Mesenchymal stem cell (in vitro differentiated cells and primary cell): ENCODE measurements around the gene AHSG.

ENCODE experiments used
- DNase-seq: peaks from one replicate; pipeline ENCODE4 v3.0.0-alpha.2; 2013
- H2AFZ ChIP-seq: one replicate; pipeline ENCODE4 v1.6.1; 2013; ENCODE audit warnings: low read depth, mild to moderate bottlenecking, control low read depth, inconsistent platforms, low read length, moderate library complexity
- H2AK5ac ChIP-seq: 2 replicates; pipeline ENCODE4 v1.6.1; 2013; ENCODE audit warnings: low read length, moderate library complexity, mild to moderate bottlenecking, inconsistent platforms; ENCODE audit not compliant: severe bottlenecking
- H2BK120ac ChIP-seq: one replicate; pipeline ENCODE4 v1.6.1; 2013; ENCODE audit warnings: low read depth, mild to moderate bottlenecking, inconsistent platforms, low read length, moderate library complexity
- H2BK12ac ChIP-seq, 2 experiments: one replicate each; pipeline ENCODE4 v1.6.1; 2013; ENCODE audit warnings: inconsistent platforms in 2 of 2, low read length in 2 of 2, mild to moderate bottlenecking in 2 of 2, moderate library complexity in 2 of 2, control low read depth in 1 of 2
- H2BK15ac ChIP-seq: one replicate; pipeline ENCODE4 v1.6.1; 2013; ENCODE audit warnings: mild to moderate bottlenecking, low read depth, inconsistent platforms; ENCODE audit not compliant: poor library complexity, severe bottlenecking
- H2BK5ac ChIP-seq: 2 replicates; pipeline ENCODE4 v1.6.1; 2013; ENCODE audit warnings: low read depth, mild to moderate bottlenecking, low read length, control low read depth, inconsistent platforms; ENCODE audit not compliant: poor library complexity, severe bottlenecking
- H3K14ac ChIP-seq, 2 experiments: one replicate each; pipeline ENCODE4 v1.6.1; 2013; ENCODE audit warnings: inconsistent platforms in 2 of 2, low read length in 2 of 2, control low read depth in 1 of 2, mild to moderate bottlenecking in 1 of 2, moderate library complexity in 1 of 2
- H3K18ac ChIP-seq, 2 experiments: one replicate each; pipeline ENCODE4 v1.6.1; 2013; ENCODE audit warnings: inconsistent platforms in 2 of 2, low read length in 2 of 2, control low read depth in 1 of 2, low read depth in 1 of 2, mild to moderate bottlenecking in 1 of 2
- H3K23ac ChIP-seq, 2 experiments: one replicate each; pipeline ENCODE4 v1.6.1; 2013; ENCODE audit warnings: inconsistent platforms in 2 of 2, low read length in 2 of 2, mild to moderate bottlenecking in 2 of 2, moderate library complexity in 2 of 2, control low read depth in 1 of 2
- H3K27ac ChIP-seq: 2 replicates; pipeline ENCODE4 v1.5.1; 2013; ENCODE audit warnings: mild to moderate bottlenecking, moderate library complexity, low read length, control low read depth, inconsistent platforms; ENCODE audit not compliant: poor library complexity, severe bottlenecking
- H3K27me3 ChIP-seq, 2 experiments: 2 replicates each; pipeline versions ENCODE4 v1.6.1 to v1.7.0; 2013; ENCODE audit warnings: low read length in 2 of 2, mild to moderate bottlenecking in 2 of 2, moderate library complexity in 2 of 2, control low read depth in 1 of 2, inconsistent platforms in 1 of 2; ENCODE audit not compliant: control insufficient read depth in 1 of 2, insufficient read depth in 1 of 2
- H3K36me3 ChIP-seq, 2 experiments: 2 replicates each; pipeline versions ENCODE4 v1.6.1 to v1.7.0; 2013; ENCODE audit warnings: low read length in 2 of 2, control low read depth in 1 of 2, inconsistent platforms in 1 of 2, low read depth in 1 of 2, mild to moderate bottlenecking in 1 of 2; ENCODE audit not compliant: insufficient read depth in 2 of 2, control insufficient read depth in 1 of 2
- H3K4ac ChIP-seq, 2 experiments: one replicate each; pipeline ENCODE4 v1.6.1; 2013; ENCODE audit warnings: inconsistent platforms in 2 of 2, low read length in 2 of 2, mild to moderate bottlenecking in 2 of 2, moderate library complexity in 2 of 2, control low read depth in 1 of 2, low read depth in 1 of 2
- H3K4me1 ChIP-seq: 2 replicates; pipeline ENCODE4 v1.6.1; 2013; ENCODE audit warnings: low read depth, low read length, control low read depth; ENCODE audit not compliant: control insufficient read depth, insufficient read depth
- H3K4me2 ChIP-seq: 2 replicates; pipeline ENCODE4 v1.6.1; 2013; ENCODE audit warnings: low read length, mild to moderate bottlenecking, inconsistent platforms; ENCODE audit not compliant: poor library complexity, severe bottlenecking
- H3K4me3 ChIP-seq, 2 experiments: 2 replicates each; pipeline versions ENCODE4 v1.5.1 to v1.7.0; 2013; ENCODE audit warnings: low read length in 2 of 2, mild to moderate bottlenecking in 2 of 2, control low read depth in 1 of 2, low read depth in 1 of 2; ENCODE audit not compliant: insufficient read depth in 1 of 2
- H3K79me1 ChIP-seq: replicated peaks from 2 replicates; pipeline ENCODE4 v1.6.1; 2013; ENCODE audit warnings: mild to moderate bottlenecking, control low read depth, low read length, inconsistent platforms; ENCODE audit not compliant: poor library complexity, severe bottlenecking
- H3K9ac ChIP-seq: 2 replicates; pipeline ENCODE4 v1.7.0; 2013; ENCODE audit warnings: mild to moderate bottlenecking, low read length, moderate library complexity
- H3K9me3 ChIP-seq: 2 replicates; pipeline ENCODE4 v1.7.0; 2013; ENCODE audit warnings: mild to moderate bottlenecking, low read length; ENCODE audit not compliant: control insufficient read depth
- H4K8ac ChIP-seq: one replicate; pipeline ENCODE4 v1.6.1; 2013; ENCODE audit warnings: inconsistent platforms, mild to moderate bottlenecking, low read length, moderate library complexity
- H4K91ac ChIP-seq: one replicate; pipeline ENCODE4 v1.6.1; 2013; ENCODE audit warnings: mild to moderate bottlenecking, low read length, inconsistent platforms
- WGBS: methylation state at CpG from one replicate; pipeline ENCODE4 v1.1.7; 2013; ENCODE audit warnings: mixed read lengths; 5-methylcytosine and 5-hydroxymethylcytosine counted together

Gene AHSG

DNA sequence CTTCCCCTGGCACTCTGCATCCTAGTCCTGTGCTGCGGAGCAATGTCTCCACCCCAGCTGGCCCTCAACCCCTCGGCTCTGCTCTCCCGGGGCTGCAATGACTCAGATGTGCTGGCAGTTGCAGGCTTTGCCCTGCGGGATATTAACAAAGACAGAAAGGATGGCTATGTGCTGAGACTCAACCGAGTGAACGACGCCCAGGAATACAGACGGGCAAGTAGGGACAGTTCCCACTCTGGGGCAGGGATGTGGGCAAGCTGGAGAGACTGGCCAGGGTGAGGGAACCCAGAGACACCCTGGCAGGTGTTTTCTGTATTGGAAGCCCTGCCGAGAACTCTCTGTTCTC, 27.6 kb downstream of the AHSG start:
- H3K14ac ChIP-seq, result no peak overlapping the region
- H2AK5ac ChIP-seq, result no peak overlapping the region
- H3K36me3 ChIP-seq, result no peaks in the 10 kb centered on the region
- no peak overlapping the region for H2BK5ac ChIP-seq
- H2BK12ac ChIP-seq, result no peak overlapping the region
- WGBS, result 66% methylated on average over 9 of the region's 9 CpGs
- no peak overlapping the region for H2AFZ ChIP-seq
- H3K4me1 ChIP-seq, result peaks cover 4% of the 10 kb centered on the region
- H3K4me2 ChIP-seq, result no peak overlapping the region
- no peak overlapping the region for H3K4ac ChIP-seq
- DNase-seq, result no peak
- H3K18ac ChIP-seq, result no peak overlapping the region
- no peak overlapping the region for H2BK120ac ChIP-seq
- no peak overlapping the region for H3K23ac ChIP-seq
- no peak overlapping the region for H4K8ac ChIP-seq
- no peak overlapping the region for H3K27ac ChIP-seq
- no peak overlapping the region for H2BK15ac ChIP-seq
- H3K79me1 ChIP-seq, result no peaks in the 10 kb centered on the region
- H3K9me3 ChIP-seq, result no peaks in the 10 kb centered on the region
- no peak overlapping the region for H3K4me3 ChIP-seq
- H3K27me3 ChIP-seq, result peaks cover 35 to 52% of the 10 kb centered on the region in 2 experiments
- no peak overlapping the region for H4K91ac ChIP-seq
- no peak overlapping the region for H3K9ac ChIP-seq

DNA sequence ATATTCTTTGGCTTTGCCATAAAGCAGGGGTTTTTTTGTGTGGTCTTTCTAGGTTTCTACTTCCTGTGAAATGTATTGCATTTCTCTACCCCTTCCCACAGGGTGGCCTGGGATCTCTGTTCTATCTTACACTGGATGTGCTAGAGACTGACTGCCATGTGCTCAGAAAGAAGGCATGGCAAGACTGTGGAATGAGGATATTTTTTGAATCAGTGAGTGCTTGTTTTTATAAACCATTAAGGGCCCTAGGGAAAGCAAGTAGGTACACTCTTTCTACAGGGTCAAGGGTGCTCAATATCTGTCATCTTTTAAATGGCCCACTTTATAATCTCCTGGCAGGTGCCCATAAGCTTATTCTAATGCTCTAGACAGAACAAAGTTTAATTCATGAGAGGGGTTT, 28.1 kb downstream of the AHSG start:
- no peaks in the 10 kb centered on the region for H3K79me1 ChIP-seq
- no peak overlapping the region for H2AK5ac ChIP-seq
- H2BK120ac ChIP-seq, result no peak overlapping the region
- no peak overlapping the region for H3K4ac ChIP-seq
- no peak overlapping the region for H3K27ac ChIP-seq
- no peak overlapping the region for H4K91ac ChIP-seq
- no peak overlapping the region for H3K14ac ChIP-seq
- no peak overlapping the region for H2BK5ac ChIP-seq
- H2AFZ ChIP-seq, result no peak overlapping the region
- H3K18ac ChIP-seq, result no peak overlapping the region
- no peak overlapping the region for H3K9ac ChIP-seq
- H2BK12ac ChIP-seq, result no peak overlapping the region
- DNase-seq, result no peak
- H3K36me3 ChIP-seq, result no peaks in the 10 kb centered on the region
- no peak overlapping the region for H2BK15ac ChIP-seq
- no peak overlapping the region for H3K23ac ChIP-seq
- no peaks in the 10 kb centered on the region for H3K9me3 ChIP-seq
- H3K27me3 ChIP-seq, result peaks cover 30 to 47% of the 10 kb centered on the region in 2 experiments
- no peak overlapping the region for H3K4me3 ChIP-seq
- peaks cover 4% of the 10 kb centered on the region for H3K4me1 ChIP-seq
- no peak overlapping the region for H3K4me2 ChIP-seq
- H4K8ac ChIP-seq, result no peak overlapping the region

DNA sequence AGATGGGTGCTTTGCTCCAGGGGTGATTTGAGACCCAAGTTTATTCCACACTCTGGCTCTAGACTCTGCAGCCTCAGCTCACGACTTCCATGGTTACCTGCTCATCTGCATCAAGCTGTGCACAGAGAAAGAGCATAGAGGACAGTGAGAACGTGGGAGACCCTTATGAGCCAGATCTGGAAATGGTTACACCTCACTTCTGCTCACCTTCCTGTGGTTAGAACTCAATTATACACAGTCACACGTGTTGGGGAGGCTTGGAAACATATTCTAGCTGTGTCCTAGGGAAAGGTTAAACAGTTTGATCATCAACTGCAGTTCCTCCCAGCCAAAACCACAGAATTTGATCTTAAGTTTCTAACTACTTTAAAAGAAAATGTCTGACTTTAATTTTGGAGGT, 29.2 kb downstream of the AHSG start:
- Histone ChIP-seq H3K4ac (no peak overlapping the region), H3K14ac (no peak overlapping the region), H2BK15ac (no peak overlapping the region), H3K79me1 (no peaks in the 10 kb centered on the region), H2BK12ac (no peak overlapping the region), H2BK5ac (no peak overlapping the region), H3K4me2 (no peak overlapping the region), H3K27me3 (peaks cover 27 to 37% of the 10 kb centered on the region in 2 experiments), H2BK120ac (no peak overlapping the region), H3K4me1 (peaks cover 4% of the 10 kb centered on the region), H3K4me3 (no peak overlapping the region), H3K36me3 (no peaks in the 10 kb centered on the region), H4K8ac (no peak overlapping the region), H3K27ac (no peak overlapping the region), H3K9ac (no peak overlapping the region), H2AFZ (no peak overlapping the region), H3K18ac (no peak overlapping the region), H3K23ac (no peak overlapping the region), H2AK5ac (no peak overlapping the region), H4K91ac (no peak overlapping the region), H3K9me3 (no peaks in the 10 kb centered on the region)
- WGBS, result 55% methylated on average over 2 of the region's 3 CpGs
- no peak for DNase-seq

DNA sequence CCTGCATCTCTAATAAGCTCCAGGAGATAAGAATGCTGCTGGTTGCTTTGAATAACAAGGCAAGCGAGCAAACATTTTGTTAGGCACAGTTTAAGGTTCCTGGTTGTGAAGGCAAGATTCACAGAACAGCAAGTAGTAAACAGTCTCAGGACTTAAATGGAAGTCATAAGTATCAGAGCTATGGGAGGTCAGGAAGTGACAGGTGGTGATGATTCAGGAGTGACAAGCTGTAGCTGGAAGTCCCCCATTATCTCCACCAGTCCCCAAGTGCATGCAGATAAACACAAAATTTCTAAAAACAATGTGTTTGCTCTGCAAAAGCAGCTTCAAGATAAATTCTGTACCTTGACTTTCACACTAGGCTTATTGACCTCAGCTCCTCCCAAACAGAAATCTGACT, 30.6 kb downstream of the AHSG start:
- no peak for DNase-seq
- 75% methylated on average over 1 of the region's 1 CpG for WGBS
- no peak overlapping the region for H3K18ac ChIP-seq
- H3K79me1 ChIP-seq, result no peaks in the 10 kb centered on the region
- no peak overlapping the region for H4K8ac ChIP-seq
- peaks cover 23 to 24% of the 10 kb centered on the region in 2 experiments for H3K27me3 ChIP-seq
- H2AFZ ChIP-seq, result no peak overlapping the region
- H3K9me3 ChIP-seq, result no peaks in the 10 kb centered on the region
- H2BK120ac ChIP-seq, result no peak overlapping the region
- H2BK12ac ChIP-seq, result no peak overlapping the region
- H3K4me1 ChIP-seq, result peaks cover 4% of the 10 kb centered on the region
- H3K27ac ChIP-seq, result no peak overlapping the region
- no peak overlapping the region for H4K91ac ChIP-seq
- no peak overlapping the region for H2BK15ac ChIP-seq
- no peak overlapping the region for H3K9ac ChIP-seq
- no peak overlapping the region for H3K4me3 ChIP-seq
- H2AK5ac ChIP-seq, result no peak overlapping the region
- no peak overlapping the region for H2BK5ac ChIP-seq
- H3K14ac ChIP-seq, result no peak overlapping the region
- no peak overlapping the region for H3K4me2 ChIP-seq
- H3K4ac ChIP-seq, result no peak overlapping the region
- no peak overlapping the region for H3K23ac ChIP-seq
- H3K36me3 ChIP-seq, result no peaks in the 10 kb centered on the region
